Measurements from ENCODE around the gene CPXM2. TPM values are rescaled to one million over a fixed set of nuclear protein-coding genes. Genes with fewer than 3 reads are reported as not detected.

Gene CPXM2
- total RNA-seq, 1 experiment from 2014 or later = 0.02 TPM

- DNase-seq (ENCODE audit: extremely low read depth, low read depth) = no peak
Observed at GRCh38 chr10:123878666-123879303, 12.8 kb downstream of the CPXM2 start.

DNA sequence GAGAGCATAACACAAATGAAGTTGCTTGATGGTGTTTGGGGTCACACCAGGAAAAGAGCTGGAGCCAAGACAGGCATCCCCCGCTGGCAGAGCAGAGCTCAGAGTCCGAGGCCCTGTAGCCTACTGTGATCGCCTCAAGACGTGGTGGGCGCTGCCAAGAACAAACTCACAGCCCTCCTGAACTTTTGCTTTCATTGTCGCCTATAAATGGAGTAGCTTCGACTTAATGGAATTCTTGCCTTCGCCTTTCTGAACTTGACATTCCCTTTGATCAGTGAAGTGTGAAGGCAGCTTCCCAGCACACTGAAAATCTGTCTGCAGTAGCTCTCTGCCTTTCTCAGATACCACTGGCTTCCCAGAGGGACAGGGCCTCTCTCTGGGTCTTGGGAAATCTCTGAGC lies 21.3 kb downstream of the CPXM2 start:
- no peak for DNase-seq (ENCODE audit: extremely low read depth, low read depth)

DNA sequence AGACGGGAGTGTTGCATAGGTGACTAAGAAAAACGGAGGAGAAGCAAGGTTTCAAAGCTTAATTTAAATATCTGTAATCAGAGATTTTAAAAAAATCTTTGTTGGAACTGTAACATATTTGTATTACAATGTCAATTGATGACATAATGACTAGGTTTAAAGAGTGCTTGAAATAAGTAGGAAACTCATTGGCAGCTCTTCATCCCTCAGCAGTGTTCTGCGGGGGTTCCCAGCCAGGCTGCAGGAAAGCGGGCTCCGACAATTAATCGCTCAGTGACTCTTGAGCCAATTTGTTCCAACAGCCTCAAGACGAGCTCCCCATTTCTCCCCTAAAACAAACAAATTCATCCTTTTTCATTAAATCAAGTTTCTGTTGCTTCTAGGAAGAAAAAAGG lies 22.6 kb downstream of the CPXM2 start:
- DNase-seq (ENCODE audit: extremely low read depth, low read depth) = no peak

- DNase-seq (ENCODE audit: extremely low read depth, low read depth) = no peak
Observed at GRCh38 chr10:123868038-123869019, 23.3 kb downstream of the CPXM2 start.

DNA sequence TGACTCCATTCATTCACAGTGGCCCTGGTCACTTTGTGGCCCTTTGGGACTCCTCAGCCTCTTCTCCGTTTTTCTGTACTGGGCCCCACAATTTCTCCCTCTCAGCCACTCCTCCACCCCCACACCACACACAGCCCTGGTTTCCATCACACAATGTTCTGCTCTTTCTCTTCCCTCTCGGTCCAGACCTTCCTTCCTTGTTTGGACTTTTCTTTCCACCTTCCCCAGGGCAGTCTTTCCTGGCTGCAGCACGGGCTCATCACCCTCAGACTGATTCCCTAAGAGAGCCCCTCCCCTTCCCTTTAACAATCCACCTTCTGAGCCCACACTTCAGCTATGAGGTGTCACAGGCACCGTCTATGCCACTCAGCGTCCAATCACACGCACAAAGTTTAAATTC lies 25.7 kb downstream of the CPXM2 start:
- no peak for DNase-seq (ENCODE audit: extremely low read depth, low read depth)

DNA sequence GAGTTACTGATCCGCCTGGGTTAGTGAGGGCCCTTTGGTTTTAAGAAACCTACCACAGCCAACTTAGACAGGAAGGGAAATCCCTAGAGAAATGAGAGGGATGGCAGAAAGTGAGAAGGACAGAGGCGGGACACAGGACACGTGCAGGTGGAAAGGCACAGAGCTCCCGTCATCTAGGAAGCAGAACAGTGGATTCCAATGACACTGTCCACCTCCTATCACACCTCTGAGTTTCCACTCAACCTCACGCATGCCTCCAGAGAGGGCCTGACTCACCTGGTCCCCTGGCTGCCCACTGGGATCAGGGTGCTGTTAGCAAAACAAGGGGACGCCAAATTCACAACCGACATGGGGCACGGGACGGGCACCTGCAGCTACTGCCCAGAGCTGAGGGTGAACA lies 26.3 kb downstream of the CPXM2 start:
- DNase-seq (ENCODE audit: extremely low read depth, low read depth) = no peak

- DNase-seq (ENCODE audit: extremely low read depth, low read depth) = no peak
Observed at GRCh38 chr10:123864923-123865322, 26.7 kb downstream of the CPXM2 start.

DNA sequence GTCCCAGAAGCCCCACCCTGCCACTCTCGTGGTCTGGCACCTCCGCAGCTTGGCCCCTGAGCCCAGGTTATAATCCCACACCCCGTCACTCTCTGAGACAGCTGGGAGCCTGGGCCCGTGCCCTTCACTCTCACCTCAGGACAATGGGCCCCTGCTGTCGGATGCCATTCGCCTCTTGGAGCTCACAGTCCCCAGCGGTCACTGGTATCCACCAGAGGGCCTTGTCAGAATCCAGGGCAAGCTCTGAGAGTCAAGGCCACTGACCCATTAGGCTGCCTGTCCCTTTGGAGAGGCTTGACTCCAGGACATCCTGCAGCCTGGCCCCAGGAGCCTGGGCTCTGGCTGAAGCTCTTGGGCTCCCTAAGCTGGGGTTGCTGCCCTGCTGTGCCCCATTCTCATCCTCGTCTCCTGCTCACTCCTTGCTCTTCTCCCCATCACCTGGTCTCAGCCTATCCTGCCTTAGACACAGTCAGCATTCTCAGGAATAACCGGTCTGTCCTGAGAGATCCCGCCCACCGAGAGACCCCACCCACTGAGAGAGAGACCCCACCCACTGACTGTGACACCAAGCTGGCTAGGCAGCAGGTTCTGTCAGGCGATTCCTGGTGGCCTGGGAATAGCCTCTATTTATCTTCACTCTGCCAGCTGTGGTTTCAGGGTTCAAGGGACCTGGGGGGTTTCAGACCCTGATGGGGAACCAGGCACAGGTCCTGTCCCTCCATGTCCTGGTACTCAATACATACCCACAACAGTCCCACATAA lies 27.7 kb downstream of the CPXM2 start:
- no peak for DNase-seq (ENCODE audit: extremely low read depth, low read depth)

DNA sequence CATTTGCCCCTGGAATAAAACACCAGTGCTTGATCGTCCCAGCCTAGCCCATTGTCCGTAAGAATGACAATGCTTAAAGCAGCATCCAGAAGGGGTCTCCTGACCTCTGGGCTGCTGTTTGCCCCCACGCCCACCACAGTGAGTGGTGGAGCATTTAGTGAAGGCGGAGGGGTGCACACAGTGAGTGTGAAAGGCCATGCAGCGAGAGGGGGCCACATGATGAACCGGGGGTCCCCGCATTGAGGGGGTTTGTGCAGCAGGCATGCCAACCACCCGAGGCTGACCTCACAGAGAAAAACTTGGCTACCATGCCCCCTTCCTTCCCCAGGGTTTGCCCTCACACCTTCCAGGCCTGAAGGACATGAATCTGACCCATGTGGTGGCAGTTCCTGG lies 28.4 kb downstream of the CPXM2 start:
- DNase-seq (ENCODE audit: extremely low read depth, low read depth) = no peak

DNA sequence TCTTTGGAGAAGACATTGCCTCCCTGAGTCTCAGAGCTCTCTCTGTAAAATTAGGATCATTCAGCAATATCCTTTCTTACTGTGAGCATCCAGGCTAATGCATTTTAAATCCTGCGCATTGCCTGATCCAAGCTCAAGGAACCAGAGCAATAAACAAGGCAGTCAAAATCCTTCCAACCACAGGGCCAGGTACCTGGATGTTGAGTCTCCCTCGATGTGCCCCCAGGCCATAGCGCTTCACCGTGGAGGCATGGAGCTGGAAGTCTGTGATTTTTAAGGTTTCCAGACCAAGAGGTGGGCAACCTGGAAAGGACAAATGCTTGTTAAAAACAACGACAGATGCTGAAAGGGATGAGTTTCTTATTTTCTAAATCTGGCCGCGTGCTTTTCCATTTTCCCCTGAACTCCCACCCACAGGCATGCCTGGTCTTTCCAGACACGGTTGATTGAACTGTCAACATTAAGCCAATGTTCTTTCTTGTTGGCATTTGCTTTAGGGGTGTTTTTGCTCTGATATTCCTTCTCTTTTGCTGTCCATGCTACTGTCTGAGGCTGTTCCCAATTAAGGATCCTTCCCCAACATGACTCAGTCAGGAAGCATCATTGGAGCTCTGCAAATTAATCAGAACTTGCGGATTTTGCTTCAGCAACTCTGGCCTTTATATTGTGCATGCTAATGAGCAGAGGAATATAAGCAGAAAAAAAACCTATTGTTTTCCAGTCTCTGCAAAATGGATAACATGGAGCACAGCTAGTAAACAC lies 29.0 kb downstream of the CPXM2 start:
- no peak for DNase-seq (ENCODE audit: extremely low read depth, low read depth)

DNA sequence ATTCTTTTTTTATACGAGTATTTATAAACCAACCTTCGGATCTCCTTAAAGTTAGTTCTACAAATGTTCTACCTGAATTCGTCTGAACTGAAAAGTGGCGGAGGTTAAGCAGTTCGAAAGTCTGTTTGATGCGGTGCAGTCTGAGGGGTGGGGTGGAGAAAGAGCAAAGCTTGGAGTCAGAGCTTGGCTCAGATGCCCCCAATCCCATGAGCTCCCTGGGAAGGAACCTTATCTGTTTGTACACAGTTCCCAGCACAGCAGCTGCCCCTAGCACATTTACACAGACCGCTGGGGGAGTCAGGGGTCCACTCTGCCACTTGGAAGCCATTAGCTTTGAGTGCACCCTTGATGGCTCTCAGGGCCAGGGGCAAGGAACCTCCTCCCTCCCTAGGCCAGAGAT lies 30.8 kb downstream of the CPXM2 start:
- no peak for DNase-seq (ENCODE audit: extremely low read depth, low read depth)

GRCh38 chr10:123860209-123860608 lies 31.4 kb downstream of the CPXM2 start:
- DNase-seq (ENCODE audit: extremely low read depth, low read depth) = no peak

DNA sequence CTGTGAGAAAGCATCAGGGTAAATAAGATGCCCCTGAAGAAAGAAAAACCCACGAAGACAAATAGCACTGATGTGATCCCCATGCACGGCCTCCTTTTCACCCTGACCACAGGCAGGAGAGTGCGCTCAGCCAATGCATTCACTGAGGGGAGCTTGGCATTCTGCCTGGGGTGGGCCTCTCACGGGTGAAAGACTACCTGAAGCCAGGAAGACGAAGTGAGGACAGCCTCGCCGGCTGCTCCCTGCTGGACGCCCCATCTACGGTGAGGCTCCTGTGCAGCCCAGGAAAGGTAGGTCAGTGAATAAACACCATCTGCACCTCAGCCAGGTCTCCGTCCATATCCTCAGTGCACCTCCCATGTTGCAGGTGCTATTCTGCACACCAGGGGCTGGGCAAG lies 32.0 kb downstream of the CPXM2 start:
- no peak for DNase-seq (ENCODE audit: extremely low read depth, low read depth)

DNA sequence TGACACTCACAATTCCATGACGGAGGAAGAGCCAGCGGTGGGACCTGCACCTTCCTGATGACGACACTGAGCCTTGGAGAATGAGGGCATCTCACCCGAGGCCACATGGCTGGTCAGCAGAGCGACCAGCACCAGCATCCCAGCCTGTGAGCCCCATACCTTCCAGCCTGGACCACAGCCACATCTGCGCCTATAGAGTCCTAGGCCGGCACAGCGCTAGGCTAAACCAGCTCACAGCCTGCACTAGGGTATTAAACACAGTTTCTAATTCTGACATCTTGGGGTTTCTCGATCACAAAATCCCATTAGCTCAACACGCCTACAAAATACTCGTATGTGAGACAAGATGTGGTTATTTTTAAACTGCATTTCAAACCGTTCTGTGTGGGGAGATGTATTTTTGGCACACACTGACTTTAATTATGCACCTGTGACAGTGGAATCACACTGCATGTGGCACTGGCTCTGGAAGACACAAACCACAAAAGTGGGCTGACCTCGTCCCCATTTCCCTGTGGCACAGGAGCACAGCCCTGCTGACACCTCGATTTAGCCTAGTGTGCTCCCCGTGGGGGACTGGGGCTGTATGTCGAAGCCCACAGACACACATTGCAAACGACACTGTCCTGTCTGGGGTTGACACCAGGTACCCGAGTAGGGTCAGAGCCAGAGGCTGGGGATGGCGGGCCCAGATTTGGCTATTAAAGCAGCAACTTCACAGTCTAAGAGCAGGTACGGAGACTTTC lies 32.5 kb downstream of the CPXM2 start:
- DNase-seq (ENCODE audit: extremely low read depth, low read depth) = no peak

- DNase-seq (ENCODE audit: extremely low read depth, low read depth) = no peak
Observed at GRCh38 chr10:123858077-123858681, 33.4 kb downstream of the CPXM2 start.

- no peak for DNase-seq (ENCODE audit: extremely low read depth, low read depth)
Observed at GRCh38 chr10:123857616-123858015, 34.0 kb downstream of the CPXM2 start.

GRCh38 chr10:123855008-123855684 lies 36.5 kb downstream of the CPXM2 start:
- DNase-seq (ENCODE audit: extremely low read depth, low read depth) = no peak

GRCh38 chr10:123854498-123854897 lies 37.1 kb downstream of the CPXM2 start:
- no peak for DNase-seq (ENCODE audit: extremely low read depth, low read depth)

DNA sequence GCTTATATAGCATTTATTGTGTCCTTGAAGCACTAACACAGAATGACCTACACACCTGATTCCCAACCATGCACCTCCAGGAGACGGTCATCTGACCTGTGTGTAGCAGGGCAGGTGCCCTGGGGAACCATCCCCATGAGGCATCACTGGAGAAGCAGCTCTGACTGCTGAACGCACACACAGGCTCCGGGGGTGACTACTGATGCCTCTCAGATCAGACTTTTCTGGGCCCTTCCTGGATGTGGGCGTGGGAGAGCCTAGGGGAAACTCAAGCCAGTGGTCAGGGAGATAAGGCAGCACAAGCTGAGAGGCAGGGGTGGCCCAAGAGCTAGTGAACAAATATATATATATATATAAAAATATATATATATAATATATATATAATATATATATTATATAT lies 37.6 kb downstream of the CPXM2 start:
- DNase-seq (ENCODE audit: extremely low read depth, low read depth) = no peak

All from NCI-H460 (cell line).